IMR-90 (cell line): ENCODE measurements around the gene NDOR1. TPM values are rescaled to one million over a fixed set of nuclear protein-coding genes. Genes with fewer than 3 reads are reported as not detected.

Source experiments
- ATAC-seq: fragments of 200-7000 bp; cut with Tn5 transposase; 2 replicates; pipeline ENCODE4 v1.9.1; 2020; ENCODE audit warnings: low read depth, mild to moderate bottlenecking, moderate library complexity
- BruUV-seq: library from RNA; stranded (reverse); fragments of 400-500 nt; replicated peaks from 2 replicates; lab custom pipeline; 2021; lab: Mats Ljungman, UMichigan
- CTCF ChIA-PET: fragments of 300-600 bp; formaldehyde crosslinking; extraction: SDS; loops from one replicate; lab custom pipeline; 2021; ENCODE audit warnings: antibody characterized with exemption; lab: Yijun Ruan, JAX
- POLR2A ChIA-PET: fragments of 300-600 bp; sonication (Branson Sonifier 250); formaldehyde crosslinking; loops from one replicate; lab custom pipeline; 2022; ENCODE audit warnings: antibody characterized with exemption; ENCODE audit not compliant: unreplicated experiment; lab: Charles Lee
- DNase-seq: peaks from one replicate; pipeline ENCODE4 v3.0.0; 2013
- H2AFZ ChIP-seq: replicated peaks from 2 replicates; pipeline ENCODE3; 2013; ENCODE audit warnings: low read length, mild to moderate bottlenecking; ENCODE audit not compliant: poor library complexity
- H2AK5ac ChIP-seq: 2 replicates; pipeline ENCODE4 v1.6.1; 2013; ENCODE audit warnings: low read depth, low read length, inconsistent platforms
- H2AK9ac ChIP-seq: replicated peaks from 2 replicates; pipeline ENCODE3; 2013; ENCODE audit warnings: mild to moderate bottlenecking, low read depth, low read length, moderate library complexity; ENCODE audit not compliant: poor library complexity
- H2BK120ac ChIP-seq: 2 replicates; pipeline ENCODE4 v1.6.1; 2013; ENCODE audit warnings: low read depth, low read length, inconsistent platforms
- H2BK15ac ChIP-seq: 3 replicates; pipeline ENCODE4 v1.6.1; 2013; ENCODE audit warnings: low read depth, low read length, inconsistent platforms
- H2BK20ac ChIP-seq: 2 replicates; pipeline ENCODE4 v1.6.1; 2013; ENCODE audit warnings: low read depth, mild to moderate bottlenecking, inconsistent platforms, low read length, moderate library complexity
- H2BK5ac ChIP-seq: 2 replicates; pipeline ENCODE4 v1.6.1; 2013; ENCODE audit warnings: mild to moderate bottlenecking, low read depth, low read length, inconsistent platforms; ENCODE audit not compliant: poor library complexity, severe bottlenecking
- H3K14ac ChIP-seq: replicated peaks from 2 replicates; pipeline ENCODE4 v1.6.1; 2013; ENCODE audit warnings: low read depth, low read length, inconsistent platforms
- H3K18ac ChIP-seq: 2 replicates; pipeline ENCODE4 v1.6.1; 2013; ENCODE audit warnings: low read depth, low read length, control low read depth
- H3K23ac ChIP-seq: 2 replicates; pipeline ENCODE4 v1.6.1; 2013; ENCODE audit warnings: low read depth, low read length, inconsistent platforms
- H3K27ac ChIP-seq: 2 replicates; pipeline ENCODE4 v1.5.1; 2013; ENCODE audit warnings: mild to moderate bottlenecking, control low read depth, low read length; ENCODE audit not compliant: insufficient read depth
- H3K27me3 ChIP-seq: 2 replicates; pipeline ENCODE4 v1.6.1; 2013; ENCODE audit warnings: low read length; ENCODE audit not compliant: control insufficient read depth, insufficient read depth
- H3K36me3 ChIP-seq: 2 replicates; pipeline ENCODE4 v1.6.1; 2013; ENCODE audit warnings: low read length, mixed read lengths; ENCODE audit not compliant: control insufficient read depth, insufficient read depth
- H3K4ac ChIP-seq: 2 replicates; pipeline ENCODE4 v1.6.1; 2013; ENCODE audit warnings: low read depth, low read length, inconsistent platforms
- H3K4me1 ChIP-seq: 2 replicates; pipeline ENCODE4 v1.6.1; 2013; ENCODE audit warnings: low read length, mixed read lengths; ENCODE audit not compliant: control insufficient read depth, insufficient read depth
- H3K4me2 ChIP-seq: 2 replicates; pipeline ENCODE4 v1.6.1; 2013; ENCODE audit warnings: low read depth, mild to moderate bottlenecking, control low read depth, low read length, moderate library complexity
- H3K4me3 ChIP-seq: 2 replicates; pipeline ENCODE4 v1.5.1; 2013; ENCODE audit warnings: low read depth, mild to moderate bottlenecking, control low read depth, low read length, moderate library complexity; ENCODE audit not compliant: insufficient read depth
- H3K56ac ChIP-seq: 2 replicates; pipeline ENCODE4 v1.6.1; 2013; ENCODE audit warnings: low read length, inconsistent platforms; ENCODE audit not compliant: insufficient read depth; ENCODE audit errors: extremely low read depth
- H3K79me1 ChIP-seq, 2 experiments: 2 replicates each; pipeline ENCODE4 v1.6.1; 2013; ENCODE audit warnings: low read length in 2 of 2, inconsistent platforms in 1 of 2, low read depth in 1 of 2
- H3K9ac ChIP-seq: 2 replicates; pipeline ENCODE4 v1.6.1; 2013; ENCODE audit warnings: low read depth, low read length, control low read depth
- H3K9me1 ChIP-seq: 2 replicates; pipeline ENCODE4 v1.6.1; 2013; ENCODE audit warnings: low read length, inconsistent platforms; ENCODE audit not compliant: insufficient read depth
- H3K9me3 ChIP-seq: 2 replicates; pipeline ENCODE4 v1.6.1; 2013; ENCODE audit warnings: low read length; ENCODE audit not compliant: control insufficient read depth, insufficient read depth
- H4K20me1 ChIP-seq: 2 replicates; pipeline ENCODE4 v1.6.1; 2013; ENCODE audit warnings: low read length, inconsistent platforms; ENCODE audit not compliant: insufficient read depth
- H4K5ac ChIP-seq: 2 replicates; pipeline ENCODE4 v1.6.1; 2013; ENCODE audit warnings: mild to moderate bottlenecking, low read depth, low read length, control low read depth
- H4K8ac ChIP-seq, 2 experiments: 2 replicates each; pipeline ENCODE4 v1.6.1; 2013; ENCODE audit warnings: low read depth in 2 of 2, low read length in 2 of 2, control low read depth in 1 of 2, inconsistent platforms in 1 of 2
- H4K91ac ChIP-seq: 2 replicates; pipeline ENCODE4 v1.6.1; 2013; ENCODE audit warnings: low read depth, low read length, inconsistent platforms; ENCODE audit not compliant: insufficient read depth
- BHLHE40 ChIP-seq: fragments of 150-350 bp; IDR thresholded peaks from 2 replicates; pipeline ENCODE4 v1.6.1; 2016; ENCODE audit warnings: mild to moderate bottlenecking, low read depth, low read length
- CHD1 ChIP-seq: IDR thresholded peaks from 2 replicates; pipeline ENCODE4 v1.6.1; 2012; ENCODE audit warnings: low read depth, low read length, improper control_type of control experiment
- FOS ChIP-seq: fragments of 150-350 bp; IDR thresholded peaks from 2 replicates; pipeline ENCODE4 v1.6.1; 2016; ENCODE audit warnings: low read depth, low read length
- MXI1 ChIP-seq: IDR thresholded peaks from 2 replicates; pipeline ENCODE4 v1.6.1; 2012; ENCODE audit warnings: low read depth, mild to moderate bottlenecking, low read length, moderate library complexity, borderline replicate concordance
- NFE2L2 ChIP-seq: fragments of 150-350 bp; IDR thresholded peaks from 2 replicates; pipeline ENCODE4 v1.6.1; 2016; ENCODE audit warnings: low read depth, mild to moderate bottlenecking, low read length
- POLR2A ChIP-seq: IDR thresholded peaks from 2 replicates; pipeline ENCODE4 v1.6.1; 2012; ENCODE audit warnings: mild to moderate bottlenecking, low read depth, low read length
- SMC3 ChIP-seq: fragments of 150-350 bp; IDR thresholded peaks from 2 replicates; pipeline ENCODE4 v1.6.1; 2016; ENCODE audit warnings: low read depth, mild to moderate bottlenecking, antibody characterized with exemption, low read length, moderate library complexity
- WGBS, 2 experiments: methylation state at CpG; one replicate each; pipeline versions ENCODE4 v1.1.5 to v1.1.7; 2013; ENCODE audit warnings: missing lambda C conversion rate in 2 of 2; ENCODE audit not compliant: insufficient read length in 1 of 2; ENCODE audit errors: extremely low coverage in 2 of 2; 5-methylcytosine and 5-hydroxymethylcytosine counted together
- dilution Hi-C: fragments of 300-500 bp; cut with HindIII; formaldehyde crosslinking; loops from one replicate; pipeline ENCODE4 v1.14.3; 2018; ENCODE audit warnings: low sequenced_read_pairs; ENCODE audit not compliant: unreplicated experiment
- in situ Hi-C: fragments of 300-500 bp; cut with MboI; formaldehyde crosslinking; loops from 3 replicates; pipeline ENCODE4 v1.14.3; 2019; ENCODE audit warnings: low sequenced_read_pairs, inconsistent platforms, mixed read lengths
- intact Hi-C: fragments of 100-400 bp; cut with micrococcal nuclease; formaldehyde crosslinking; loops from 2 replicates; pipeline ENCODE4 v1.10.0; 2022
- polyA plus RNA-seq, 3 experiments: library from polyadenylated mRNA; depleted of rRNA; stranded (reverse); fragments of >200 nt; gene quantifications; 2 replicates each; pipeline ENCODE4 v1.2.3, GENCODE V29; 2012; ENCODE audit warnings: low replicate concordance in 1 of 3
- total RNA-seq: library from RNA; depleted of rRNA; stranded (reverse); fragments of >200 nt; gene quantifications from 2 replicates; pipeline ENCODE4 v1.2.3, GENCODE V29; 2012
- TF ChIP-seq, protein P1 (sequence below): fragments of 150-350 bp; IDR thresholded peaks from 2 replicates; pipeline ENCODE4 v1.6.1; 2016; ENCODE audit warnings: low read depth, mild to moderate bottlenecking, low read length, moderate library complexity, borderline replicate concordance

Gene NDOR1
- total and polyA plus RNA-seq, 2 of the 4 experiments (the other 2 are of a cell fraction): 0.90 to 10.6 TPM

DNA sequence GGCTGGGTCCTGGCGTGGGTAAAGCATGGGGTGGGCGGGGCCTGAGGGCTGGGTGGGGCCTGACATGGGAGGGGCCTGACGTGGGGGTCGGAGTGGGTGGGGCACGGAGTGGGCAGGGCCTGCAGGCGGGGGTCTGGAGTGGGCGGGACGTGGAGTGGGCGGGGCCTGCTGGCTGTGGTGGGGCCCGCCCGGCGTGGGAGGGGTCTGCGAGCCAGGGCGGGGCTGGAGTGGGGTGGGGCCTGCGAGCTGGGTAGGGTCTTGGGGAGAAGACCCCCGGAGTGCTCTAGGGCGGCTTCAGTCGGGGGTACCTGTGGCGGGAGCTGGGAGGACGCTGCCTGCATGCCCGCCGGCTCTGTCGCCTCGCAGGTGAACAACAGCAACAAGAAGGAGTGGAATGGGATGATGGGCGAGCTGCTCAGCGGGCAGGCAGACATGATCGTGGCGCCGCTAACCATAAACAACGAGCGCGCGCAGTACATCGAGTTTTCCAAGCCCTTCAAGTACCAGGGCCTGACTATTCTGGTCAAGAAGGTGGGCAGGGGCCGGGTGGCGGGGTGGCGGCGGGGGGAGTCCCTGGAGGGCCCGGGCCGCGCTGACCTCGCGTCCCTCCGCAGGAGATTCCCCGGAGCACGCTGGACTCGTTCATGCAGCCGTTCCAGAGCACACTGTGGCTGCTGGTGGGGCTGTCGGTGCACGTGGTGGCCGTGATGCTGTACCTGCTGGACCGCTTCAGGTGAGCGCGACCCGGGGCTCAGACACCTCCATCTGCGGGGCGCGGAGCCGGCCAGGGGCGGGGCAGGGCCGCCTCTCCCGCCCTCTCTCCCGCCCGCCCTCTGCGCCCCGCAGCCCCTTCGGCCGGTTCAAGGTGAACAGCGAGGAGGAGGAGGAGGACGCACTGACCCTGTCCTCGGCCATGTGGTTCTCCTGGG, 43.7 kb upstream of the NDOR1 start:
- WGBS, 2 experiments: 2% methylated on average over 27 of the region's 71 CpGs; no CpG with 5 or more reads in 1 of the 2 experiments
- no peak overlapping the region for H4K5ac ChIP-seq
- ATAC-seq (no peak), DNase-seq (no peak)
- no peak overlapping the region for H2BK5ac ChIP-seq
- dilution Hi-C loops (no loop called here), in situ Hi-C loops (no loop called here), intact Hi-C loops (no loop called here)
- H4K20me1 ChIP-seq: 0 out of 2 replicates have a peak, but pooled peaks cover 5% of the 10 kb centered on the region
- H3K36me3 ChIP-seq: no peaks in the 10 kb centered on the region
- 0 out of 2 replicates have a peak overlapping the region, but pooled peaks have one; percentile 2 for H3K4me3 ChIP-seq
- no peak overlapping the region for H2AK9ac ChIP-seq
- H2AK5ac ChIP-seq: no peak overlapping the region
- H3K79me1 ChIP-seq: no peaks in the 10 kb centered on the region
- H3K4me1 ChIP-seq: no peaks in the 10 kb centered on the region
- peaks cover 85% of the 10 kb centered on the region for H3K27me3 ChIP-seq
- no peak for TF ChIP-seq FOS
- TF ChIP-seq CHD1: no peak
- TF ChIP-seq NFE2L2: no peak
- no peak for TF ChIP-seq MXI1
- TF ChIP-seq, protein P1, sequence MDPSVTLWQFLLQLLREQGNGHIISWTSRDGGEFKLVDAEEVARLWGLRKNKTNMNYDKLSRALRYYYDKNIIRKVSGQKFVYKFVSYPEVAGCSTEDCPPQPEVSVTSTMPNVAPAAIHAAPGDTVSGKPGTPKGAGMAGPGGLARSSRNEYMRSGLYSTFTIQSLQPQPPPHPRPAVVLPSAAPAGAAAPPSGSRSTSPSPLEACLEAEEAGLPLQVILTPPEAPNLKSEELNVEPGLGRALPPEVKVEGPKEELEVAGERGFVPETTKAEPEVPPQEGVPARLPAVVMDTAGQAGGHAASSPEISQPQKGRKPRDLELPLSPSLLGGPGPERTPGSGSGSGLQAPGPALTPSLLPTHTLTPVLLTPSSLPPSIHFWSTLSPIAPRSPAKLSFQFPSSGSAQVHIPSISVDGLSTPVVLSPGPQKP: no peak
- TF ChIP-seq SMC3: no peak
- no peak for TF ChIP-seq BHLHE40
- TF ChIP-seq POLR2A: no peak
- no peak overlapping the region for H2BK15ac ChIP-seq
- ChIA-PET CTCF (no interaction called here), POLR2A (no interaction called here)
- H3K9me3 ChIP-seq: no peaks in the 10 kb centered on the region
- no peak overlapping the region for H3K27ac ChIP-seq
- H3K23ac ChIP-seq: no peak overlapping the region
- H2BK20ac ChIP-seq: no peak overlapping the region
- no peak overlapping the region for H3K14ac ChIP-seq
- peak overlapping the region; percentile 17; the same call in 1 of the 2 replicates for H3K4me2 ChIP-seq
- H3K4ac ChIP-seq: no peak overlapping the region
- H3K56ac ChIP-seq: no peak overlapping the region
- no peak overlapping the region for H3K9ac ChIP-seq
- no peak overlapping the region for H2AFZ ChIP-seq
- H3K18ac ChIP-seq: no peak overlapping the region
- H4K91ac ChIP-seq: no peak overlapping the region
- H2BK120ac ChIP-seq: no peak overlapping the region
- BruUV-seq: no TSS peak
- H3K9me1 ChIP-seq: no peaks in the 10 kb centered on the region
- no peak overlapping the region for H4K8ac ChIP-seq
